ENCODE measurements around the gene DCTN2.

DNA sequence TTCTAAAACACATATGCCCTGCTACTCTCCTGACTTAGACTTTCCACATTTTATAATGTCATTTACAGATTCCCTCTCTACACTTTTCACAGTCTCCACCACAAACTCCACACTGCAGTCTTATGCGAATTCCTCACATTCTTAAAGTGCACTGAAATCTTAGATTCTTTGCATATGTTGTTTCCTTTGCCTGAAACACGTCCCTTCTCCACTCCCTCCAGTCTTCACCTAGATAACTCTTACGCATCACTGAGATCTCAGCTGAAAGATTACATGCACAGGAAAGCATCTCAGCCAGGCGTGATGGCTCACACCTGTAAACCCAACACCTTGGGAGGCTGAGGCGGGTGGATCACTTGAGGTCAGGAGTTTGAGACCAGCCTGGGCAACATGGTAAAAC is 63.5 kb downstream of the DCTN2 start:
- TF ChIP-seq EZH2 (IDR thresholded peaks at IDR 0.05; ENCODE audit: insufficient read depth, poor library complexity, severe bottlenecking) (no peak), EZH2phosphoT487 (IDR thresholded peaks at IDR 0.05; ENCODE audit: insufficient read depth, low read depth) (no peak)
